Measurements from ENCODE around the gene COL4A2. TPM values are rescaled to one million over a fixed set of nuclear protein-coding genes. Genes with fewer than 3 reads are reported as not detected.

COL4A2 gene
- total and polyA plus RNA-seq, 2 donors (not counting 1 experiment from before 2014, with no cell fraction given): 0.17 TPM; not detected in 1

GRCh38 chr13:110407021-110407420, 99.9 kb downstream of the COL4A2 start:
- Histone ChIP-seq H2AFZ (ENCODE audit: insufficient read depth, low read depth, low read length, poor library complexity, severe bottlenecking) (no peak overlapping the region), H3K4me1 (ENCODE audit: control insufficient read depth in 2 of 2, insufficient read depth in 2 of 2, low read length in 2 of 2) (peaks cover 0 to under 1% of the 10 kb centered on the region in 2 donors), H3K36me3 (replicated peaks in 1 of 2; ENCODE audit: control extremely low read depth in 1 of 2, control insufficient read depth in 1 of 2, extremely low read depth in 1 of 2, insufficient read depth in 2 of 2, low read length in 1 of 2) (no peaks in the 10 kb centered on the region), H3K9me3 (ENCODE audit: control extremely low read depth in 1 of 3, control insufficient read depth in 2 of 3, insufficient read depth in 1 of 3, low read length in 2 of 3) (peaks cover 0 to 6% (median 0%) of the 10 kb centered on the region in 3 donors), H3K27me3 (replicated peaks in 1 of 4; ENCODE audit: control extremely low read depth in 1 of 4, control insufficient read depth in 3 of 4, insufficient read depth in 4 of 4, low read length in 3 of 4) (peaks cover 0 to 12% (median 8%) of the 10 kb centered on the region in 4 experiments), H3K79me2 (ENCODE audit: control insufficient read depth, insufficient read depth, low read length) (no peaks in the 10 kb centered on the region), H3K4me2 (replicated peaks; ENCODE audit: low read depth, low read length, poor library complexity, severe bottlenecking) (no peak overlapping the region), H3K27ac (ENCODE audit: low read length in 2 of 2) (no peak overlapping the region), H4K20me1 (ENCODE audit: control insufficient read depth, insufficient read depth, low read length, poor library complexity, severe bottlenecking) (no peaks in the 10 kb centered on the region), H3K4me3 (ENCODE audit: control extremely low read depth in 1 of 5, extremely low read depth in 1 of 5, insufficient read depth in 1 of 5, low read depth in 2 of 5, low read length in 4 of 5) (no peak overlapping the region), H3K9ac (ENCODE audit: low read length) (no peak overlapping the region)
- WGBS (ENCODE audit: insufficient coverage): 90% methylated on average over 12 of the region's 14 CpGs
- ATAC-seq (ENCODE audit: low read depth): no peak
- DNase-seq: no peak
- Mint-ChIP-seq H3K4me3 (no peak overlapping the region), H3K4me1 (peaks cover under 1% of the 10 kb centered on the region), H3K27me3 (peaks cover 56% of the 10 kb centered on the region), H3K27ac (no peak overlapping the region), H3K9me3 (ENCODE audit: insufficient read depth) (no peaks in the 10 kb centered on the region)
- CTCF ChIA-PET: no interaction called here
- intact Hi-C loops (cut with micrococcal nuclease): no loop called here
- POLR2A ChIA-PET: interaction anchor here (0.6 kb wide), 1 partner anchor 79 kb away, joined by 4 read pairs; no protein-coding TSS in a partner anchor
- TF ChIP-seq CTCF (IDR thresholded peaks at IDR 0.05) (no peak), EZH2 (IDR thresholded peaks at IDR 0.05; ENCODE audit: borderline replicate concordance, insufficient read depth, low read depth, low read length, poor library complexity, severe bottlenecking) (no peak)

- no peak overlapping the region for H3K27ac Mint-ChIP-seq
These were observed 100.4 kb downstream of the COL4A2 start for GRCh38 chr13:110407531-110407930.

More at GRCh38 chr13:110407531-110407930, 100.4 kb downstream of the COL4A2 start:
- intact Hi-C loops (cut with micrococcal nuclease): no loop called here
- ChIA-PET CTCF (no interaction called here), POLR2A (interaction anchor here (0.6 kb wide), 1 partner anchor 78 kb away, joined by 4 read pairs; no protein-coding TSS in a partner anchor)
- Histone ChIP-seq H3K27ac (ENCODE audit: low read length in 2 of 2) (no peak overlapping the region), H3K4me1 (ENCODE audit: control insufficient read depth in 2 of 2, insufficient read depth in 2 of 2, low read length in 2 of 2) (peaks cover 0 to 3% of the 10 kb centered on the region in 2 donors), H3K79me2 (ENCODE audit: control insufficient read depth, insufficient read depth, low read length) (no peaks in the 10 kb centered on the region), H2AFZ (ENCODE audit: insufficient read depth, low read depth, low read length, poor library complexity, severe bottlenecking) (no peak overlapping the region), H4K20me1 (ENCODE audit: control insufficient read depth, insufficient read depth, low read length, poor library complexity, severe bottlenecking) (no peaks in the 10 kb centered on the region), H3K36me3 (replicated peaks in 1 of 2; ENCODE audit: control extremely low read depth in 1 of 2, control insufficient read depth in 1 of 2, extremely low read depth in 1 of 2, insufficient read depth in 2 of 2, low read length in 1 of 2) (no peaks in the 10 kb centered on the region), H3K4me2 (replicated peaks; ENCODE audit: low read depth, low read length, poor library complexity, severe bottlenecking) (no peak overlapping the region), H3K27me3 (replicated peaks in 1 of 4; ENCODE audit: control extremely low read depth in 1 of 4, control insufficient read depth in 3 of 4, insufficient read depth in 4 of 4, low read length in 3 of 4) (peaks cover 0 to 13% (median 9%) of the 10 kb centered on the region in 4 experiments), H3K9me3 (ENCODE audit: control extremely low read depth in 1 of 3, control insufficient read depth in 2 of 3, insufficient read depth in 1 of 3, low read length in 2 of 3) (peaks cover 0 to 3% (median 0%) of the 10 kb centered on the region in 3 donors), H3K4me3 (ENCODE audit: control extremely low read depth in 1 of 5, extremely low read depth in 1 of 5, insufficient read depth in 1 of 5, low read depth in 2 of 5, low read length in 4 of 5) (no peak overlapping the region), H3K9ac (ENCODE audit: low read length) (no peak overlapping the region)
- peaks cover 60% of the 10 kb centered on the region for H3K27me3 Mint-ChIP-seq
- TF ChIP-seq EZH2 (IDR thresholded peaks at IDR 0.05; ENCODE audit: borderline replicate concordance, insufficient read depth, low read depth, low read length, poor library complexity, severe bottlenecking) (no peak), CTCF (IDR thresholded peaks at IDR 0.05) (no peak)
- H3K4me3 Mint-ChIP-seq: no peak overlapping the region
- ATAC-seq (ENCODE audit: low read depth): no peak
- 32% methylated on average over 9 of the region's 9 CpGs for WGBS (ENCODE audit: insufficient coverage)
- H3K9me3 Mint-ChIP-seq (ENCODE audit: insufficient read depth): no peaks in the 10 kb centered on the region
- H3K4me1 Mint-ChIP-seq: peaks cover 4% of the 10 kb centered on the region
- DNase-seq: no peak

Measured in B cell (primary cell).